Measurements from ENCODE around the gene TMEM243.

GRCh38 chr7:87151002-87151728 is 68.4 kb downstream of the TMEM243 start:
- TF ChIP-seq EZH2 (IDR thresholded peaks at IDR 0.05; ENCODE audit: borderline replicate concordance) (no peak), CTCF (IDR thresholded peaks at IDR 0.05; ENCODE audit: poor library complexity) (no peak)
